GM12891 (cell line): ENCODE measurements around the gene GSTM3.

Source experiments
- POLR2A ChIP-seq: IDR thresholded peaks from 2 replicates; pipeline ENCODE4 v1.6.1; 2011; ENCODE audit warnings: low read depth, low read length, control low read depth
- POLR2AphosphoS5 ChIP-seq: IDR thresholded peaks from 2 replicates; pipeline ENCODE4 v1.6.1; 2011; ENCODE audit warnings: low read depth, low read length, control low read depth

DNA sequence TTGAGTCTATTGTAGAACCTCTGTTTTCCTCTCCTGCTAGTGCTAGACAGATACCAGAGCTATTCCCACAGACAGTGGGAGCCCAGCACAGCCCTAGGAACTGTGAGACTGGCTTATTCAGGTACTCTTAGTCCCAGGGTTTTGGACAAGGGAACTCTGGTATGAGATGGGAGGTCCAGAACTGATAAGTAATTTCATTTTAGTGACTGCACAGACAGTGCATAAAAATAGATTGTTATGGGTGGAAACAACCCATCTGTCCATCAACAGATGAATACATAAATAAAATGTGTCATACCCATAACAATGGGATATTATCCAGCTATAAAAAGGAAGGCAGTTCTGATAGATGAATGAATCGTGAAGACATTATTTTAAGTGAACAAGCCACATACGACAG lies 13.9 kb upstream of the GSTM3 start:
- TF ChIP-seq POLR2AphosphoS5: no peak
- TF ChIP-seq POLR2A: no peak
